HepG2 (cell line): ENCODE data around the gene PDK2. TPM values are rescaled to one million over a fixed set of nuclear protein-coding genes. Genes with fewer than 3 reads are reported as not detected.

Experiments
- CCDC6 ChIP-seq: sonication (generic); formaldehyde crosslinking; IDR thresholded peaks from 2 replicates; pipeline ENCODE4 v1.8.1; 2022; ENCODE audit warnings: mild to moderate bottlenecking, missing genetic modification reagents, moderate library complexity
- ESRRA ChIP-seq: sonication (generic); formaldehyde crosslinking; IDR thresholded peaks from 2 replicates; pipeline ENCODE4 v1.5.1; 2020; ENCODE audit warnings: mild to moderate bottlenecking, low read depth, missing genetic modification reagents
- MATR3 ChIP-seq: sonication (generic); formaldehyde crosslinking; IDR thresholded peaks from 2 replicates; pipeline ENCODE4 v1.4.0; 2020; ENCODE audit warnings: missing genetic modification reagents
- NFYB ChIP-seq: sonication (generic); formaldehyde crosslinking; IDR thresholded peaks from 2 replicates; pipeline ENCODE4 v1.4.0; 2020; ENCODE audit warnings: missing genetic modification reagents
- SKI ChIP-seq: fragments of 450-650 bp; IDR thresholded peaks from one replicate; pipeline ENCODE4 v1.6.1; 2018; ENCODE audit warnings: mild to moderate bottlenecking; ENCODE audit not compliant: partially characterized antibody
- SP1 ChIP-seq, 2 experiments: fragments of 450-650 bp in 1 of 2; sonication (generic) in 1 of 2; formaldehyde crosslinking in 1 of 2; IDR thresholded peaks; 2 replicates each; pipeline versions ENCODE4 v1.4.0 to v1.6.1; 2016 to 2020; ENCODE audit warnings: missing genetic modification reagents in 1 of 2
- TBX2 ChIP-seq: sonication (generic); formaldehyde crosslinking; IDR thresholded peaks from 2 replicates; pipeline ENCODE4 v1.5.0; 2020; ENCODE audit warnings: missing genetic modification reagents, mild to moderate bottlenecking, borderline replicate concordance
- TSC22D2 ChIP-seq: sonication (generic); formaldehyde crosslinking; IDR thresholded peaks from 2 replicates; pipeline ENCODE4 v1.5.1; 2020; ENCODE audit warnings: missing genetic modification reagents, mild to moderate bottlenecking, borderline replicate concordance
- XBP1 ChIP-seq: sonication (generic); formaldehyde crosslinking; IDR thresholded peaks from 2 replicates; pipeline ENCODE4 v1.5.0; 2020; ENCODE audit warnings: missing genetic modification reagents
- ZMYM2 ChIP-seq: sonication (generic); formaldehyde crosslinking; IDR thresholded peaks from 2 replicates; pipeline ENCODE4 v1.8.0; 2022; ENCODE audit warnings: mild to moderate bottlenecking, missing genetic modification reagents
- ZNF235 ChIP-seq: sonication (generic); formaldehyde crosslinking; IDR thresholded peaks from 2 replicates; pipeline ENCODE4 v1.8.1; 2023; ENCODE audit warnings: mild to moderate bottlenecking, missing genetic modification reagents, borderline replicate concordance
- ZNF354B ChIP-seq: sonication (generic); formaldehyde crosslinking; IDR thresholded peaks from 2 replicates; pipeline ENCODE4 v1.8.0; 2022; ENCODE audit warnings: mild to moderate bottlenecking, missing genetic modification reagents
- ZNF367 ChIP-seq: sonication (generic); formaldehyde crosslinking; IDR thresholded peaks from 2 replicates; pipeline ENCODE4 v1.4.0; 2020; ENCODE audit warnings: missing genetic modification reagents, borderline replicate concordance
- ZNF773 ChIP-seq: sonication (generic); formaldehyde crosslinking; IDR thresholded peaks from 2 replicates; pipeline ENCODE4 v1.4.0; 2020; ENCODE audit warnings: missing genetic modification reagents, borderline replicate concordance
- polyA plus RNA-seq, 8 experiments: library from polyadenylated mRNA; depleted of rRNA in 3 of 8; stranded (reverse) in 7 of 8; unstranded in 1 of 8; fragments of >200 nt; fragmentation: Illumina TruSeq in 4 of 8; extraction: Trizol in 4 of 8; gene quantifications; 2 replicates each; pipeline versions ENCODE4 v1.2.1 to v1.2.3, GENCODE V29; 2011 to 2016; ENCODE audit warnings: low read depth in 4 of 8, missing spikeins in 1 of 8, mixed read lengths in 1 of 8; ENCODE audit not compliant: insufficient read depth in 1 of 8
- total RNA-seq, 5 experiments: library from RNA; depleted of rRNA; stranded (reverse); fragments of >200 nt; fragmentation: Illumina TruSeq; extraction: Trizol; gene quantifications; 2 replicates each; pipeline ENCODE4 v1.2.3, GENCODE V29; 2016; ENCODE audit warnings: low read depth in 1 of 5
- TF ChIP-seq, protein P1 (sequence below): sonication (generic); formaldehyde crosslinking; IDR thresholded peaks from 2 replicates; pipeline ENCODE4 v1.4.0; 2020; ENCODE audit warnings: missing genetic modification reagents, borderline replicate concordance
- TF ChIP-seq, protein P2 (sequence below): IDR thresholded peaks from 2 replicates; pipeline ENCODE4 v1.6.1; 2016; ENCODE audit warnings: missing biosample characterization, missing genetic modification reagents, low read depth
- TF ChIP-seq, protein P3 (sequence below): sonication (generic); formaldehyde crosslinking; IDR thresholded peaks from 2 replicates; pipeline ENCODE4 v1.4.0; 2020; ENCODE audit warnings: missing genetic modification reagents, borderline replicate concordance
- TF ChIP-seq, protein P4 (sequence below): sonication (generic); formaldehyde crosslinking; IDR thresholded peaks from 2 replicates; pipeline ENCODE4 v1.5.1; 2020; ENCODE audit warnings: mild to moderate bottlenecking, missing genetic modification reagents, moderate library complexity

PDK2 gene
- total and polyA plus RNA-seq, 2 of the 13 experiments (the other 11 are each of a cell fraction or from before 2014, with no cell fraction given), result 18.5 to 59.7 TPM

DNA sequence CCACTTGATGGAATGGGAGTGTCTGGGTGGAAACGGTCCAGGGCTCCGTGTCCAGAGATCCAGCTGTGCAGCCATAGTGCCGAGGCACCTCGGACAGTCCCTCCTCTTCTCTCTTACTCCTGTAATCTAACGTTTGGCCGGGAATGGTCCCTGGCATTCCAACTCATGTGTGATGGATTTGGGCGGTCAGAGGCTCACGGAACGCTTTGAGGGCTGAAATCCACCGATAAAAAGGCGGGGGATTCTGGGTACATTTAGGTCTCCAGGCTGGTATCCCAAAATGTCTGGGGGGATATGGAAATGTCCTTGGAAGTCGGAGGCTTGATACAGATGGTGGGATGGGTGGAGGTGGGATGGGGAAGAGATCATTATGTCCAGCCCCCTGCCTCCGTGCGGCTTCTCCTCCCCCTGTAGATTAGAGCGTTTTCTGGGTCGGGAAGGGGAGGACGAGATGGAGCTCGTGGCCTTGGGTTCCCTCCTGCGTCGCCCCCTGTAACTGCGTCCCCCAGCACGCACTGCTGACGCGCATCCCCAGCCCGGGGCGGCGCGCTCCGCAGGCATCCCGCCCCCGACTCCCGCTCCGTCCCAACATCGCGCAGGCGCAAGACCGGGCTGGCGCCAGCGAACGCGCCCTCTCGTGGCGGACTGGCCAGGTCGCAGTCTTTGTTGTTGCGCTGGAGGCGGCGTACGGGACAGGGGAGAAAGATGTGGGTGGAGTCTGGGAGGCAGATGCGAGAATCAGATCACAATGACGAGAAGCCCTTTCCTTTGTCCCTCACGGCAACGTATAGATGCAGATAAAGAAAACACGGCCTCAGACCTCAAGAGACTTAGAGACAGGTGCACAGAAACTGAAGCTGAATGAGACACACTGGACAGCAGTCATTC is 66.1 kb downstream of the PDK2 start (continued):
- TF ChIP-seq CCDC6 (no peak), XBP1 (CRISPR knock-in tag) (no peak), ZNF354B (no peak), SKI (peak; percentile 30), NFYB (CRISPR knock-in tag) (no peak), ZNF367 (CRISPR knock-in tag) (no peak), MATR3 (CRISPR knock-in tag) (no peak), ZNF235 (no peak), ZNF773 (CRISPR knock-in tag) (no peak), ESRRA (CRISPR knock-in tag) (no peak), TBX2 (CRISPR knock-in tag) (peak; percentile 34; the same call in 1 of the 2 replicates), TSC22D2 (CRISPR knock-in tag) (no peak), SP1 (IDR thresholded peaks at IDR 0.05) (no peak), SP1 (CRISPR knock-in tag; IDR thresholded peaks at IDR 0.05) (peak; percentile 49; the same call in 1 of the 2 replicates), ZMYM2 (no peak)
- TF ChIP-seq, protein P1, sequence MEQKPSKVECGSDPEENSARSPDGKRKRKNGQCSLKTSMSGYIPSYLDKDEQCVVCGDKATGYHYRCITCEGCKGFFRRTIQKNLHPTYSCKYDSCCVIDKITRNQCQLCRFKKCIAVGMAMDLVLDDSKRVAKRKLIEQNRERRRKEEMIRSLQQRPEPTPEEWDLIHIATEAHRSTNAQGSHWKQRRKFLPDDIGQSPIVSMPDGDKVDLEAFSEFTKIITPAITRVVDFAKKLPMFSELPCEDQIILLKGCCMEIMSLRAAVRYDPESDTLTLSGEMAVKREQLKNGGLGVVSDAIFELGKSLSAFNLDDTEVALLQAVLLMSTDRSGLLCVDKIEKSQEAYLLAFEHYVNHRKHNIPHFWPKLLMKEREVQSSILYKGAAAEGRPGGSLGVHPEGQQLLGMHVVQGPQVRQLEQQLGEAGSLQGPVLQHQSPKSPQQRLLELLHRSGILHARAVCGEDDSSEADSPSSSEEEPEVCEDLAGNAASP, result peak; percentile 33; the same call in 1 of the 2 replicates
- TF ChIP-seq, protein P2, sequence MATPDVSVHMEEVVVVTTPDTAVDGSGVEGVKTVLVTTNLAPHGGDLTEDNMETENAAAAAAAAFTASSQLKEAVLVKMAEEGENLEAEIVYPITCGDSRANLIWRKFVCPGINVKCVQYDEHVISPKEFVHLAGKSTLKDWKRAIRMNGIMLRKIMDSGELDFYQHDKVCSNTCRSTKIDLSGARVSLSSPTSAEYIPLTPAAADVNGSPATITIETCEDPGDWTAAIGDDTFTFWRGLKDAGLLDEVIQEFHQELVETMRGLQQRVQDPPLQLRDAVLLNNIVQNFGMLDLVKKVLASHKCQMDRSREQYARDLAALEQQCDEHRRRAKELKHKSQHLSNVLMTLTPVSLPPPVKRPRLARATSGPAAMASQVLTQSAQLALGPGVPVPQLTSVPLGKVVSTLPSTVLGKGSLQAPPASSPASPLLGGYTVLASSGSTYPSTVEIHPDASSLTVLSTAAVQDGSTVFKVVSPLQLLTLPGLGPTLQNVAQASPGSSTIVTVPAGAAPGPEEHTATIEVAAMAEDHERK, result no peak
- TF ChIP-seq, protein P3, sequence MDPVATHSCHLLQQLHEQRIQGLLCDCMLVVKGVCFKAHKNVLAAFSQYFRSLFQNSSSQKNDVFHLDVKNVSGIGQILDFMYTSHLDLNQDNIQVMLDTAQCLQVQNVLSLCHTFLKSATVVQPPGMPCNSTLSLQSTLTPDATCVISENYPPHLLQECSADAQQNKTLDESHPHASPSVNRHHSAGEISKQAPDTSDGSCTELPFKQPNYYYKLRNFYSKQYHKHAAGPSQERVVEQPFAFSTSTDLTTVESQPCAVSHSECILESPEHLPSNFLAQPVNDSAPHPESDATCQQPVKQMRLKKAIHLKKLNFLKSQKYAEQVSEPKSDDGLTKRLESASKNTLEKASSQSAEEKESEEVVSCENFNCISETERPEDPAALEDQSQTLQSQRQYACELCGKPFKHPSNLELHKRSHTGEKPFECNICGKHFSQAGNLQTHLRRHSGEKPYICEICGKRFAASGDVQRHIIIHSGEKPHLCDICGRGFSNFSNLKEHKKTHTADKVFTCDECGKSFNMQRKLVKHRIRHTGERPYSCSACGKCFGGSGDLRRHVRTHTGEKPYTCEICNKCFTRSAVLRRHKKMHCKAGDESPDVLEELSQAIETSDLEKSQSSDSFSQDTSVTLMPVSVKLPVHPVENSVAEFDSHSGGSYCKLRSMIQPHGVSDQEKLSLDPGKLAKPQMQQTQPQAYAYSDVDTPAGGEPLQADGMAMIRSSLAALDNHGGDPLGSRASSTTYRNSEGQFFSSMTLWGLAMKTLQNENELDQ (CRISPR knock-in tag), result 0 out of 2 replicates have a peak, but pooled peaks have one; percentile 30
- TF ChIP-seq, protein P4, sequence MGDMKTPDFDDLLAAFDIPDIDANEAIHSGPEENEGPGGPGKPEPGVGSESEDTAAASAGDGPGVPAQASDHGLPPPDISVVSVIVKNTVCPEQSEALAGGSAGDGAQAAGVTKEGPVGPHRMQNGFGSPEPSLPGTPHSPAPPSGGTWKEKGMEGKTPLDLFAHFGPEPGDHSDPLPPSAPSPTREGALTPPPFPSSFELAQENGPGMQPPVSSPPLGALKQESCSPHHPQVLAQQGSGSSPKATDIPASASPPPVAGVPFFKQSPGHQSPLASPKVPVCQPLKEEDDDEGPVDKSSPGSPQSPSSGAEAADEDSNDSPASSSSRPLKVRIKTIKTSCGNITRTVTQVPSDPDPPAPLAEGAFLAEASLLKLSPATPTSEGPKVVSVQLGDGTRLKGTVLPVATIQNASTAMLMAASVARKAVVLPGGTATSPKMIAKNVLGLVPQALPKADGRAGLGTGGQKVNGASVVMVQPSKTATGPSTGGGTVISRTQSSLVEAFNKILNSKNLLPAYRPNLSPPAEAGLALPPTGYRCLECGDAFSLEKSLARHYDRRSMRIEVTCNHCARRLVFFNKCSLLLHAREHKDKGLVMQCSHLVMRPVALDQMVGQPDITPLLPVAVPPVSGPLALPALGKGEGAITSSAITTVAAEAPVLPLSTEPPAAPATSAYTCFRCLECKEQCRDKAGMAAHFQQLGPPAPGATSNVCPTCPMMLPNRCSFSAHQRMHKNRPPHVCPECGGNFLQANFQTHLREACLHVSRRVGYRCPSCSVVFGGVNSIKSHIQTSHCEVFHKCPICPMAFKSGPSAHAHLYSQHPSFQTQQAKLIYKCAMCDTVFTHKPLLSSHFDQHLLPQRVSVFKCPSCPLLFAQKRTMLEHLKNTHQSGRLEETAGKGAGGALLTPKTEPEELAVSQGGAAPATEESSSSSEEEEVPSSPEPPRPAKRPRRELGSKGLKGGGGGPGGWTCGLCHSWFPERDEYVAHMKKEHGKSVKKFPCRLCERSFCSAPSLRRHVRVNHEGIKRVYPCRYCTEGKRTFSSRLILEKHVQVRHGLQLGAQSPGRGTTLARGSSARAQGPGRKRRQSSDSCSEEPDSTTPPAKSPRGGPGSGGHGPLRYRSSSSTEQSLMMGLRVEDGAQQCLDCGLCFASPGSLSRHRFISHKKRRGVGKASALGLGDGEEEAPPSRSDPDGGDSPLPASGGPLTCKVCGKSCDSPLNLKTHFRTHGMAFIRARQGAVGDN, result peak; percentile 93
